HL-60 (cell line): Measurements from ENCODE around the gene MOBP.

Source experiments
- DNase-seq, 2 experiments: peaks; one replicate each; pipeline ENCODE4 v3.0.0-alpha.2; 2010 to 2020; ENCODE audit warnings: low read depth in 1 of 2, low spot score in 1 of 2
- H3K27ac ChIP-seq: fragments of 250-450 bp; sonication (Bioruptor Pico); replicated peaks from 2 replicates; pipeline ENCODE4 v1.5.1; 2020; ENCODE audit warnings: mild to moderate bottlenecking, moderate library complexity
- H3K27me3 ChIP-seq: fragments of 250-450 bp; sonication (Bioruptor Pico); 2 replicates; pipeline ENCODE4 v1.5.1; 2021; ENCODE audit warnings: mild to moderate bottlenecking, moderate library complexity; ENCODE audit not compliant: insufficient read depth, poor library complexity, severe bottlenecking
- H3K4me3 ChIP-seq: replicated peaks from 2 replicates; pipeline ENCODE4 v1.5.1; 2011; ENCODE audit warnings: mild to moderate bottlenecking, control low read depth, low read length; ENCODE audit not compliant: insufficient read depth
- GABPA ChIP-seq: IDR thresholded peaks from 2 replicates; pipeline ENCODE4 v1.6.1; 2012; ENCODE audit warnings: low read depth
- POLR2AphosphoS5 ChIP-seq: IDR thresholded peaks from 2 replicates; pipeline ENCODE4 v1.6.1; 2012; ENCODE audit warnings: low read depth
- SPI1 ChIP-seq: IDR thresholded peaks from 2 replicates; pipeline ENCODE4 v1.6.1; 2012; ENCODE audit warnings: low read depth, mild to moderate bottlenecking, borderline replicate concordance
- TF ChIP-seq, protein P1 (sequence below): IDR thresholded peaks from one replicate; pipeline ENCODE4 v1.5.1; 2011; ENCODE audit warnings: low read length, control low read depth, inconsistent platforms; ENCODE audit not compliant: insufficient read depth
- TF ChIP-seq, protein P2 (sequence below): IDR thresholded peaks from 2 replicates; pipeline ENCODE4 v1.6.1; 2012; ENCODE audit warnings: low read depth; ENCODE audit not compliant: insufficient replicate concordance

The MOBP gene

DNA sequence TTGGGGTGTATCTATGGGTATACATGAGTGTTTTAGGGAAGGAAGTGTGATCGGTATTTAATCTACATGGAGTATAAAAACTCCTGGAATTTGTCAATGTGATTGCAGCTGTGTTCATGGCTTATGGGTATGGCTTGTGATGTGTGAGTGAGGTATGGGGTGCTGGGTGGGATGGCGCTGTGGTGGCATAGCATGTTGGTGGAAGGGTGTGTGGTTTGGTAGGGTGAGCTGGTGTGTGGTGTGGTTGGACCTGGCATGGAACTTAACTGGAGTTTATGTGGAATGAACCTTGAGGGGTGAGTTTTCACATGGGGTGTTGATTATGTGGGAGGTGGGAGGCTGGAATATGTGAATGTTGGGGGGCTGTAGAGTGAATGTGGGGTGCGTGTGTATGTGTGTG is 492 bp upstream of the MOBP start:
- DNase-seq: no peak
- Histone ChIP-seq H3K4me3 (no peak overlapping the region), H3K27ac (no peak overlapping the region), H3K27me3 (no peaks in the 10 kb centered on the region)
- no peak for TF ChIP-seq SPI1
- no peak for TF ChIP-seq GABPA
- TF ChIP-seq, protein P1, sequence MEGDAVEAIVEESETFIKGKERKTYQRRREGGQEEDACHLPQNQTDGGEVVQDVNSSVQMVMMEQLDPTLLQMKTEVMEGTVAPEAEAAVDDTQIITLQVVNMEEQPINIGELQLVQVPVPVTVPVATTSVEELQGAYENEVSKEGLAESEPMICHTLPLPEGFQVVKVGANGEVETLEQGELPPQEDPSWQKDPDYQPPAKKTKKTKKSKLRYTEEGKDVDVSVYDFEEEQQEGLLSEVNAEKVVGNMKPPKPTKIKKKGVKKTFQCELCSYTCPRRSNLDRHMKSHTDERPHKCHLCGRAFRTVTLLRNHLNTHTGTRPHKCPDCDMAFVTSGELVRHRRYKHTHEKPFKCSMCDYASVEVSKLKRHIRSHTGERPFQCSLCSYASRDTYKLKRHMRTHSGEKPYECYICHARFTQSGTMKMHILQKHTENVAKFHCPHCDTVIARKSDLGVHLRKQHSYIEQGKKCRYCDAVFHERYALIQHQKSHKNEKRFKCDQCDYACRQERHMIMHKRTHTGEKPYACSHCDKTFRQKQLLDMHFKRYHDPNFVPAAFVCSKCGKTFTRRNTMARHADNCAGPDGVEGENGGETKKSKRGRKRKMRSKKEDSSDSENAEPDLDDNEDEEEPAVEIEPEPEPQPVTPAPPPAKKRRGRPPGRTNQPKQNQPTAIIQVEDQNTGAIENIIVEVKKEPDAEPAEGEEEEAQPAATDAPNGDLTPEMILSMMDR: no peak
- TF ChIP-seq, protein P2, sequence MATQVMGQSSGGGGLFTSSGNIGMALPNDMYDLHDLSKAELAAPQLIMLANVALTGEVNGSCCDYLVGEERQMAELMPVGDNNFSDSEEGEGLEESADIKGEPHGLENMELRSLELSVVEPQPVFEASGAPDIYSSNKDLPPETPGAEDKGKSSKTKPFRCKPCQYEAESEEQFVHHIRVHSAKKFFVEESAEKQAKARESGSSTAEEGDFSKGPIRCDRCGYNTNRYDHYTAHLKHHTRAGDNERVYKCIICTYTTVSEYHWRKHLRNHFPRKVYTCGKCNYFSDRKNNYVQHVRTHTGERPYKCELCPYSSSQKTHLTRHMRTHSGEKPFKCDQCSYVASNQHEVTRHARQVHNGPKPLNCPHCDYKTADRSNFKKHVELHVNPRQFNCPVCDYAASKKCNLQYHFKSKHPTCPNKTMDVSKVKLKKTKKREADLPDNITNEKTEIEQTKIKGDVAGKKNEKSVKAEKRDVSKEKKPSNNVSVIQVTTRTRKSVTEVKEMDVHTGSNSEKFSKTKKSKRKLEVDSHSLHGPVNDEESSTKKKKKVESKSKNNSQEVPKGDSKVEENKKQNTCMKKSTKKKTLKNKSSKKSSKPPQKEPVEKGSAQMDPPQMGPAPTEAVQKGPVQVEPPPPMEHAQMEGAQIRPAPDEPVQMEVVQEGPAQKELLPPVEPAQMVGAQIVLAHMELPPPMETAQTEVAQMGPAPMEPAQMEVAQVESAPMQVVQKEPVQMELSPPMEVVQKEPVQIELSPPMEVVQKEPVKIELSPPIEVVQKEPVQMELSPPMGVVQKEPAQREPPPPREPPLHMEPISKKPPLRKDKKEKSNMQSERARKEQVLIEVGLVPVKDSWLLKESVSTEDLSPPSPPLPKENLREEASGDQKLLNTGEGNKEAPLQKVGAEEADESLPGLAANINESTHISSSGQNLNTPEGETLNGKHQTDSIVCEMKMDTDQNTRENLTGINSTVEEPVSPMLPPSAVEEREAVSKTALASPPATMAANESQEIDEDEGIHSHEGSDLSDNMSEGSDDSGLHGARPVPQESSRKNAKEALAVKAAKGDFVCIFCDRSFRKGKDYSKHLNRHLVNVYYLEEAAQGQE: no peak
- TF ChIP-seq POLR2AphosphoS5: no peak

DNA sequence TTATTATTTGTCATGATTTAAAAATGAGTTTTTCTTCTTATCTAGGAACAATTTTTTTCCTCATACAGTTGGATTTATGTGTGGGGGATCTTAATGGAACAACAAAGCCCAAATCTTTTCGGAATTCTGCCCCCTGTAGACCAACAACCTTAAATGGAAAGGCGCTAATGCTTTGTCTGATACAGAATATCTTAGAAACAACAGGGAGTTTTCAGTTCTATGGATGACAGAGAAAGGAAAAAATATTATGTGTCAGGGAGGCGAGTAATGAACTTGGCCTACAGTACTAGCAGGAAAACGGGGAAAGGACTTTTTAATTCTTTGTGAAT is 592 bp downstream of the MOBP start:
- Histone ChIP-seq H3K27ac (no peak overlapping the region), H3K4me3 (no peak overlapping the region), H3K27me3 (no peaks in the 10 kb centered on the region)
- DNase-seq: no peak
- no peak for TF ChIP-seq SPI1
- no peak for TF ChIP-seq POLR2AphosphoS5
- TF ChIP-seq GABPA: no peak
- TF ChIP-seq, protein P1: no peak
- TF ChIP-seq, protein P2: no peak

DNA sequence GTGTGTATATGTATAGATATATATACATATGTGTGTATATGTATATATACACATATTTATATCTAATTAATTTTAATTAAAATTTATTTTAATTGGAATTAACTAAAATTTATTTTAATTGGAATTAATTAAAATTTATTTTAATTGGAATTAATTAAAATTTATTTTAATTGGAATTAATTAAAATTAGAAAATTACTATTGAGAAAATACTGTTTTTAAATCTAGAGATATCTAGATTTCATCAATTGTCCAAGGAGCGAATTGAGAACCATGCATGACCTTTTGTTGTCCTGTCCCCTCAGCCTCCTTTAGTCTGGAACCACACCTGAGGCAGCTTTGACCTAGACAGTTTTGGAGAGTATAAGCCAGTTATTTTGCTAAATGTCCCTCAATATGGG is 1.8 kb downstream of the MOBP start:
- TF ChIP-seq, protein P1: no peak
- TF ChIP-seq, protein P2: no peak
- no peak for TF ChIP-seq GABPA
- TF ChIP-seq POLR2AphosphoS5: no peak
- TF ChIP-seq SPI1: no peak
- Histone ChIP-seq H3K27ac (no peak overlapping the region), H3K27me3 (no peaks in the 10 kb centered on the region), H3K4me3 (no peak overlapping the region)
- DNase-seq: no peak
